NCI-H226 (cell line): Measurements from ENCODE around the gene CCDC15.

Source experiments
- DNase-seq: peaks from one replicate; pipeline ENCODE4 v3.0.0-alpha.2; 2015

Gene CCDC15

GRCh38 chr11:125069008-125069407, 115.0 kb downstream of the CCDC15 start:
- DNase-seq, result peak; percentile 57

GRCh38 chr11:125069796-125070195, 115.8 kb downstream of the CCDC15 start:
- DNase-seq, result peak; percentile 61

- DNase-seq, result peak; percentile 88
Measured at GRCh38 chr11:125070699-125071254, 116.8 kb downstream of the CCDC15 start.

GRCh38 chr11:125071435-125071834, 117.4 kb downstream of the CCDC15 start:
- no peak for DNase-seq

DNA sequence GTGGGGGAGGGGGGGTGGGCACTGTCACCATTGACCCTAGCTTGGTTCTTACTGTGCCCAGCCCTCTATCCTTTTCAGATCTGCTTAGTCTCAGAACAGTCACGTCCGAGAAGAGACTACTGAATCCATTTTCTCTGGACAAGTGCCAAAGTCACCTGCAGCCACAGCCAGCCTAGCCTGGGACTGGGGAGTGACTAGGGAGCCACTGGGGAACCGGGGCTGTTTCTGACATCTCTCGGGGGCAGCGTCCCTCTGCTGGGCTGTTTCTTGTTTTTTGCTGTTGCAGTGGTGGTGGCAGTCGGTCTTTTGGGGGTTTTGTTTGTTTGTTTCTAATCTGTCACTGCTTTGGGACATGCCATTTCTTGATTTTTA, 117.8 kb downstream of the CCDC15 start:
- DNase-seq, result no peak

DNA sequence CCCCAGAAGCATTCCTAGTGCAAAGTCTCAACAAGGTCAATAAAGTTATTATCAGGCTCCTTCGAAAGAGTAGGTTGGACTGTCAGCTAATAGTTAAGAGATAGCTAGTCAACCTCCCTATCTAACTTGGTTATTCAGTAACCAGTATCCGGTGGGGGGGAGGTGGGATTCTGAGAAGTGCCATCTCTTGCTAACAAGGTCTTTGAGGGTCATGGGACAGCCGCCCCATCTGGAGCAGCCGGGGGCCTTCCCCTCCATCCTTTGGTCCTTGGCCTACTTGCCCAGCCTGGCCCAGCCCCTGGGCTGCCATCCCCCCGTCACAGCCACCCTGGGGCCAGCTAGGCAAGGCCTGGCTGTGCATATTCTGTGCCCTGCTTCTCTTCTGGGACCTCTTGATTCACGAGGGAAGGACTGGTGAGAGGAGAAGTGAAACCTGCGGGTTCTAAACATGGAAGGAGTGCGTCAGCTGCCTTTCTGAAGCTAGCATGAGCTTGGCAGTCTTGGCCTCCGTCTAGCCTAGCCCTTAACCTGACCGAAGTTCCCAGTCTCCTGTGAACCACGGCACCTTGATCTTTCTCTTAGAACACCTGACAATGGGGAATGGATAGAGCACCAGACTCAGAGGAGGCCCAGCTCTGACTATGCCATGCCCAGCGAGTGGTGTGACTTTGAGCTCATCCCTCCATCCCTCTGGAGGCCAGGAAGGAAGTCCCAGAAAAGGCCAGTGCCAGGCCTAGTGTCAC, 118.4 kb downstream of the CCDC15 start:
- DNase-seq, result no peak

GRCh38 chr11:125072961-125073590, 119.1 kb downstream of the CCDC15 start:
- no peak for DNase-seq

DNA sequence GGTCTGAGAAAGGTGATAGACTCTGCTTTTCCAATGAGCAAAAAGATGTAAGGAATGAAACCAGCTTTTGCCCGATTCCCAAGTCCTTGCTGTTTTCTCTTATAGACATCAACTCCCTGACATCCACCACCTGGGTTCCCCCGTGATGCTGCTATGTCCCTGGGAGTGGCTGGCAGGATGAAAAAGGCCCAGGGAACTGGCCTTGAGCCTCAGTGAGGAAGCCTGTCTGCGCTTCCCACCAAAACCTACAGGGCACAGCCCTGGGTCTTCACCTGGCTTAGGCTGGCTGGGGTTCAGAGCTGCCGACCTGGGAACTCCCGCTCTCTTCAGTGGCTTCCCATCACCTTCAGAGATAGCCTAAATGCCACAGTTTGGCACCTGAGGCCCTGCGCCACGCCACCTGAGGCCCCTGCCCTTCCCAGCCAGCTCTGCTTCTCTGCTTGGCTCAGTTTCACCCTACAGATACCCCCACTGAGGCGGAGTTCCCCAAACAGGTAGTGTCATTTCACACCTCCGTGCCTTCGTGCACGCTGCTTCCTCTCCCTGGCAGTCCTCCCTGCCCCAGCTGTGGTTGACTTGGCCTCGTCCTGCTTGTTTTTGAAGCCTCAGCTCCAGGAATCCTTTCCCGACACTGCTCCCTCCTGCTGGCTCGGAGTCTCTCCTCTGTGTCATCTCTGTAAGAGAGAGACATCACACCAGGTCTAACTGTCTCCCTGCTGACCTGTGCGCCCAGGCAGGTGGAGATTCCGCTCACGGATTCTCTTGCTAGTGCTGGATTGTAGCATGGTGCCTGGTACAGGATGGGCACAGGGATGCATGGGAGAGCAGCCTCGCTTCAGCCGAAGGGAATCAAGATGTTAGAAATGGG, 119.8 kb downstream of the CCDC15 start:
- no peak for DNase-seq

- no peak for DNase-seq
Measured at GRCh38 chr11:125074511-125075241, 120.7 kb downstream of the CCDC15 start.

DNA sequence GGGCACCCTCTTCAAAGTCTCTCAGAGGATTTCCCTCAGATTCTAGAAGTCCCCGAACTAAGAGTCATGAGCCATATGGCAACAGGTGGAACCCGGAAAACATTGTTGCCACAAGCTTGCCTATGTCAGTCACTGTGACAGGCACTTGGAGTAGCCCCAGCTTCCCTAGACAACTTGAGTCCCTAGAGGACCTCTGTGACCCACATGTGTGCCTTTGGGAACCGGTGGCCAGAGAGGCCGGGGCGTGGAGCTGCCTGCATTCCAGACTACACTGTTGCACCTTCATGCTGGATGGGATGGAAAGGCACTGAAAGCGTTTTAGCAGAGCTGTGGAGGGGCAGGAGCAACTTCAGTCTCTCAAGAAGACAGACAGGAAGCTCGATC, 121.2 kb downstream of the CCDC15 start:
- DNase-seq, result no peak

- DNase-seq, result no peak
Measured at GRCh38 chr11:125075900-125076317, 121.9 kb downstream of the CCDC15 start.

GRCh38 chr11:125076378-125076945, 122.5 kb downstream of the CCDC15 start:
- no peak for DNase-seq

DNA sequence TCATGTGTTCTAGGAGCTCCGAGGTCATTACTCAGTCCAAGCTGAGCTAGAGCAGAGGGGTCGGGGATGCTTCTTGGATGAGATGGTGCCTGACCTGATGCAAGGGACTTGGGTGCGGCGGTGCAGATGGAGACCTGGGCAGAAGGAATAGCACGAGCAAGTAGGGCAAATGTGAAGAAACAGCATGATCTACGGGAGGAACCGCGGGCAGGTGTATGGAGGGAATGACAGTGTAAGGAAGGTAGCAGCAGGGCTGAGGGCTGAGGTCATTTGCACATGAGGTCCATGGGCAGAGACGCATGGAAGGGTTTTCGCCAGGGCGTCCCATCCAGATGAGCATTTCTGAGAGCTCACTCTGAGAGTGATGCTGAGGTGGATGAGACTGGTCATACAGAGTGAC, 124.0 kb downstream of the CCDC15 start:
- DNase-seq, result no peak

DNA sequence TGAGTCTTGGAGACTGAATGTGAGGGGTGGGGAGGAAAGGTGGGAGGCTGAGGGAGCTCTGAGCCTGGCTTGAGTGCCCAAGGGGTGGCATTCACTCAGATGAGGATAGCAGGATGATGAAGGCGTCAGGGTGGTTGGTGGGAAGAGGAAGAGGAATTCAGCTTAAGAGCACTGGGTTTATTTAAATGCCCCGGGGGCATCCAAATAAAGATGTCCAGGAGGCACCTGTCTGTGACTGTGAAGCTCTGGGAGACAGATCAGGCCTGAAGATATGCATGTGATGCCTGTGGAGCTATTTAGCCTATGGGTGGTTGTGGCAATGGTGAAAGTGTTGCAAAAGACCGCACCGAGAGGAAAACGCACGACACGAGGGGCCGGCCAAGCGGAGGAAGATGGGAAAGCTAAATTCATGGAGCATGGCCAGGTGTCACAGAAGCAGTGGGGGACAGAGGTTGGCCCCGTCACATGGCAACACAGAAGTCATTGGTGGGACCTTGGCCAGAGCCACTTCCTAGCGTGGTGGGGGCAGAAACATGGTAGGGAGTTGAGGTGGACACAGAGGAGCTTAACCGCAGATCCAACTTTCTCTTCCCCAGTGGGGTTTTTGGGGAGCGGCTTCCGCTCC, 124.6 kb downstream of the CCDC15 start:
- no peak for DNase-seq

GRCh38 chr11:125079151-125079877, 125.3 kb downstream of the CCDC15 start:
- no peak for DNase-seq

GRCh38 chr11:125079878-125080530, 126.0 kb downstream of the CCDC15 start:
- no peak for DNase-seq

- no peak for DNase-seq
Measured at GRCh38 chr11:125080531-125080911, 126.5 kb downstream of the CCDC15 start.

- no peak for DNase-seq
Measured at GRCh38 chr11:125081098-125081798, 127.2 kb downstream of the CCDC15 start.

DNA sequence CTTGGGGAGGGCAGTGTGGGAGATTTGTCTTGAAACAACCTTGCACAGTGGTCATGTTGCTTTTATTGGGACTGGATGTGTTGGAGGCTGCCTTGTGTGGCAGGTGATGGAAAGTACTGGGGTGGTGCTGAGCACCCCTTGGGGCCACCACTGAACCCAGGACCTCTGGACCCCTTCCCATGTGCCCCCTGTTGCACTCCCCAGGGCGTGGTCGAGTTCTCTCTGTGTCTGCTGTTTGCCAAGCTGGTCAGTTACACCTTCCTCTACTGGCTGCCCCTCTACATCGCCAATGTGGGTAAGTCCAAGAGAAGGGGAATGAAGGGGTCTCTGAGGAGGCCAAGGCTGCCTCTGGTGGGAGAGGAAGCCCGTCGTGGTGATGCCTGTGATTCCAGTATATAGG, 128.0 kb downstream of the CCDC15 start:
- DNase-seq, result no peak
